Measurements from ENCODE around the gene PDE4D.

PDE4D gene

GRCh38 chr5:59034498-59035186 lies 858.9 kb downstream of the PDE4D start:
- H3K27me3 ChIP-seq (ENCODE audit: insufficient read depth, poor library complexity, severe bottlenecking), result no peaks in the 10 kb centered on the region
- H3K4me3 ChIP-seq (replicated peaks; ENCODE audit: insufficient read depth, low read length), result no peak overlapping the region
- H3K27ac ChIP-seq (replicated peaks), result no peak overlapping the region
- peak in 1 of 2 experiments; percentile 5 for DNase-seq (ENCODE audit: low read depth in 1 of 2, low spot score in 1 of 2)
- peak; percentile 10 for TF ChIP-seq CTCF (IDR thresholded peaks at IDR 0.05; ENCODE audit: insufficient read depth, low read length)
- TF ChIP-seq SPI1 (IDR thresholded peaks at IDR 0.05; ENCODE audit: borderline replicate concordance, low read depth), result no peak

GRCh38 chr5:59027145-59027907 lies 866.2 kb downstream of the PDE4D start:
- Histone ChIP-seq H3K27ac (replicated peaks) (no peak overlapping the region), H3K4me3 (replicated peaks; ENCODE audit: insufficient read depth, low read length) (no peak overlapping the region), H3K27me3 (ENCODE audit: insufficient read depth, poor library complexity, severe bottlenecking) (no peaks in the 10 kb centered on the region)
- TF ChIP-seq CTCF (IDR thresholded peaks at IDR 0.05; ENCODE audit: insufficient read depth, low read length), result no peak
- no peak for TF ChIP-seq POLR2AphosphoS5 (IDR thresholded peaks at IDR 0.05; ENCODE audit: low read depth)
- TF ChIP-seq REST (IDR thresholded peaks at IDR 0.05; ENCODE audit: insufficient replicate concordance, low read depth), result no peak
- no peak for TF ChIP-seq GABPA (IDR thresholded peaks at IDR 0.05; ENCODE audit: low read depth)
- no peak for TF ChIP-seq SPI1 (IDR thresholded peaks at IDR 0.05; ENCODE audit: borderline replicate concordance, low read depth)
- no peak for DNase-seq (ENCODE audit: low read depth in 1 of 2, low spot score in 1 of 2)

- no peak for DNase-seq (ENCODE audit: low read depth in 1 of 2, low spot score in 1 of 2)
- Histone ChIP-seq H3K27ac (replicated peaks) (no peak overlapping the region), H3K27me3 (ENCODE audit: insufficient read depth, poor library complexity, severe bottlenecking) (no peaks in the 10 kb centered on the region), H3K4me3 (replicated peaks; ENCODE audit: insufficient read depth, low read length) (no peak overlapping the region)
- TF ChIP-seq POLR2AphosphoS5 (IDR thresholded peaks at IDR 0.05; ENCODE audit: low read depth), result no peak
- TF ChIP-seq GABPA (IDR thresholded peaks at IDR 0.05; ENCODE audit: low read depth), result no peak
- no peak for TF ChIP-seq SPI1 (IDR thresholded peaks at IDR 0.05; ENCODE audit: borderline replicate concordance, low read depth)
- no peak for TF ChIP-seq REST (IDR thresholded peaks at IDR 0.05; ENCODE audit: insufficient replicate concordance, low read depth)
- no peak for TF ChIP-seq CTCF (IDR thresholded peaks at IDR 0.05; ENCODE audit: insufficient read depth, low read length)
Measured at GRCh38 chr5:59025734-59026133, 867.8 kb downstream of the PDE4D start.
